Left cardiac atrium (tissue), 4 donors: ENCODE data around the gene RNF182. TPM values are rescaled to one million over a fixed set of nuclear protein-coding genes. Genes with fewer than 3 reads are reported as not detected.
"Not testable (repeated sequence)": the region's sequence is repeated elsewhere in the genome, so short reads cannot be mapped to it uniquely, and the experiment has no call there.

Source experiments
- ATAC-seq, 2 donors: fragments of 200-7000 bp; cut with Tn5 transposase; one replicate each; pipeline ENCODE4 v1.9.1; 2020; ENCODE audit warnings: mild to moderate bottlenecking in 2 of 2, moderate library complexity in 2 of 2
- DNase-seq: peaks from one replicate; pipeline ENCODE4 v3.0.0-alpha.2; 2020
- intact Hi-C, 2 donors: fragments of 100-400 bp; cut with DNase I; formaldehyde crosslinking; loops; one replicate each; pipeline versions ENCODE4 v1.14.1 to v1.15.1; 2022 to 2023
- total RNA-seq, 2 donors: library from RNA; stranded (reverse); fragmentation: NEBNext Ultra II Directional; extraction: Animal tissue kit (Norgen Biotek cat#: 25700); gene quantifications; one replicate each; pipeline ENCODE4 v1.2.1, GENCODE V29; 2021
- donor health status: DM: no; HTN: yes; CAD: no.
- donor health status: DM: no; HTN: yes; CAD: no; lungs with severe emphysema.
- donor health status: DM: yes; HTN: yes; CAD: no.
- donor health status: Dilated cardiomyopathy.

RNF182 gene
- total RNA-seq, 2 donors from 2014 or later: 0.21 to 0.81 TPM

GRCh38 chr6:13915561-13916229 lies 9.1 kb upstream of the RNF182 start:
- no peak for ATAC-seq
- DNase-seq: no peak
- intact Hi-C loops: loop anchor here in 1 of 2 donors (10.0 kb wide), 1 partner anchor 229 kb away; no protein-coding TSS in a partner anchor

GRCh38 chr6:13916230-13916944 lies 8.4 kb upstream of the RNF182 start:
- DNase-seq (no peak), ATAC-seq (no peak)
- intact Hi-C loops: loop anchor here in 1 of 2 donors (10.0 kb wide), 1 partner anchor 228 kb away; no protein-coding TSS in a partner anchor

- no peak for DNase-seq
- intact Hi-C loops: loop anchor here in 1 of 2 donors (10.0 kb wide), 1 partner anchor 228 kb away; no protein-coding TSS in a partner anchor
- no peak for ATAC-seq
Measured at GRCh38 chr6:13917141-13917540, 7.6 kb upstream of the RNF182 start.

GRCh38 chr6:13918686-13919250 lies 6.0 kb upstream of the RNF182 start:
- ATAC-seq (no peak), DNase-seq (no peak)
- intact Hi-C loops: loop anchor here in 1 of 2 donors (10.0 kb wide), 1 partner anchor 226 kb away; no protein-coding TSS in a partner anchor

GRCh38 chr6:13919861-13920260 lies 4.9 kb upstream of the RNF182 start:
- intact Hi-C loops: loop anchor here in 1 of 2 donors (10.0 kb wide), 1 partner anchor 225 kb away; no protein-coding TSS in a partner anchor
- ATAC-seq (no peak), DNase-seq (no peak)

GRCh38 chr6:13920552-13920951 lies 4.2 kb upstream of the RNF182 start:
- intact Hi-C loops: no loop called here
- no peak for DNase-seq
- no peak for ATAC-seq

- ATAC-seq (no peak), DNase-seq (no peak)
- intact Hi-C loops: no loop called here
Measured at GRCh38 chr6:13922750-13923149, 2.0 kb upstream of the RNF182 start.

GRCh38 chr6:13923527-13924145 lies 1.1 kb upstream of the RNF182 start:
- ATAC-seq: peak in 1 of 2 donors; percentile 17
- intact Hi-C loops: no loop called here
- DNase-seq: no peak

GRCh38 chr6:13924146-13924948 lies 405 bp upstream of the RNF182 start:
- DNase-seq: peak; percentile 50
- ATAC-seq: peak; percentile 76 to 79
- intact Hi-C loops: no loop called here

- intact Hi-C loops: no loop called here
- DNase-seq: no peak
- ATAC-seq: no peak
Measured at GRCh38 chr6:13926378-13926777, 1.6 kb downstream of the RNF182 start.

- intact Hi-C loops: no loop called here
- DNase-seq (no peak), ATAC-seq (no peak)
Measured at GRCh38 chr6:13927203-13927602, 2.5 kb downstream of the RNF182 start.

GRCh38 chr6:13929196-13929595 lies 4.4 kb downstream of the RNF182 start:
- DNase-seq (no peak), ATAC-seq (no peak)
- intact Hi-C loops: no loop called here

GRCh38 chr6:13931797-13932402 lies 7.1 kb downstream of the RNF182 start:
- ATAC-seq: no peak
- no peak for DNase-seq
- intact Hi-C loops: no loop called here

GRCh38 chr6:13932785-13933184 lies 8.0 kb downstream of the RNF182 start:
- intact Hi-C loops: no loop called here
- ATAC-seq: no peak
- no peak for DNase-seq

- ATAC-seq: no peak
- DNase-seq: no peak
- intact Hi-C loops: no loop called here
Measured at GRCh38 chr6:13934721-13935120, 10.0 kb downstream of the RNF182 start.

- ATAC-seq: no peak
- intact Hi-C loops: no loop called here
- DNase-seq: no peak
Measured at GRCh38 chr6:13935190-13935880, 10.6 kb downstream of the RNF182 start.

- intact Hi-C loops, DNase-seq, ATAC-seq: not testable (repeated sequence)
Measured at GRCh38 chr6:13935881-13936261, 11.1 kb downstream of the RNF182 start.

GRCh38 chr6:13941902-13942301 lies 17.1 kb downstream of the RNF182 start:
- ATAC-seq: no peak
- intact Hi-C loops: no loop called here

More at GRCh38 chr6:13941902-13942301, 17.1 kb downstream of the RNF182 start:
- no peak for DNase-seq
